IMR-90 (cell line): ENCODE data around the gene WNT16. TPM values are rescaled to one million over a fixed set of nuclear protein-coding genes. Genes with fewer than 3 reads are reported as not detected.
"Not testable (repeated sequence)": the region's sequence is repeated elsewhere in the genome, so short reads cannot be mapped to it uniquely, and the experiment has no call there.

Experiments used
- ATAC-seq: fragments of 200-7000 bp; cut with Tn5 transposase; 2 replicates; pipeline ENCODE4 v1.9.1; 2020; ENCODE audit warnings: low read depth, mild to moderate bottlenecking, moderate library complexity
- BruUV-seq: library from RNA; stranded (reverse); fragments of 400-500 nt; replicated peaks from 2 replicates; lab custom pipeline; 2021; lab: Mats Ljungman, UMichigan
- CTCF ChIA-PET: fragments of 300-600 bp; formaldehyde crosslinking; extraction: SDS; loops from one replicate; lab custom pipeline; 2021; ENCODE audit warnings: antibody characterized with exemption; lab: Yijun Ruan, JAX
- POLR2A ChIA-PET: fragments of 300-600 bp; sonication (Branson Sonifier 250); formaldehyde crosslinking; loops from one replicate; lab custom pipeline; 2022; ENCODE audit warnings: antibody characterized with exemption; ENCODE audit not compliant: unreplicated experiment; lab: Charles Lee
- DNase-seq: peaks from one replicate; pipeline ENCODE4 v3.0.0; 2013
- H2AFZ ChIP-seq: replicated peaks from 2 replicates; pipeline ENCODE3; 2013; ENCODE audit warnings: low read length, mild to moderate bottlenecking; ENCODE audit not compliant: poor library complexity
- H2AK5ac ChIP-seq: 2 replicates; pipeline ENCODE4 v1.6.1; 2013; ENCODE audit warnings: low read depth, low read length, inconsistent platforms
- H2AK9ac ChIP-seq: replicated peaks from 2 replicates; pipeline ENCODE3; 2013; ENCODE audit warnings: mild to moderate bottlenecking, low read depth, low read length, moderate library complexity; ENCODE audit not compliant: poor library complexity
- H2BK120ac ChIP-seq: 2 replicates; pipeline ENCODE4 v1.6.1; 2013; ENCODE audit warnings: low read depth, low read length, inconsistent platforms
- H2BK15ac ChIP-seq: 3 replicates; pipeline ENCODE4 v1.6.1; 2013; ENCODE audit warnings: low read depth, low read length, inconsistent platforms
- H2BK20ac ChIP-seq: 2 replicates; pipeline ENCODE4 v1.6.1; 2013; ENCODE audit warnings: low read depth, mild to moderate bottlenecking, inconsistent platforms, low read length, moderate library complexity
- H2BK5ac ChIP-seq: 2 replicates; pipeline ENCODE4 v1.6.1; 2013; ENCODE audit warnings: mild to moderate bottlenecking, low read depth, low read length, inconsistent platforms; ENCODE audit not compliant: poor library complexity, severe bottlenecking
- H3K14ac ChIP-seq: replicated peaks from 2 replicates; pipeline ENCODE4 v1.6.1; 2013; ENCODE audit warnings: low read depth, low read length, inconsistent platforms
- H3K18ac ChIP-seq: 2 replicates; pipeline ENCODE4 v1.6.1; 2013; ENCODE audit warnings: low read depth, low read length, control low read depth
- H3K23ac ChIP-seq: 2 replicates; pipeline ENCODE4 v1.6.1; 2013; ENCODE audit warnings: low read depth, low read length, inconsistent platforms
- H3K27ac ChIP-seq: 2 replicates; pipeline ENCODE4 v1.5.1; 2013; ENCODE audit warnings: mild to moderate bottlenecking, control low read depth, low read length; ENCODE audit not compliant: insufficient read depth
- H3K27me3 ChIP-seq: 2 replicates; pipeline ENCODE4 v1.6.1; 2013; ENCODE audit warnings: low read length; ENCODE audit not compliant: control insufficient read depth, insufficient read depth
- H3K36me3 ChIP-seq: 2 replicates; pipeline ENCODE4 v1.6.1; 2013; ENCODE audit warnings: low read length, mixed read lengths; ENCODE audit not compliant: control insufficient read depth, insufficient read depth
- H3K4ac ChIP-seq: 2 replicates; pipeline ENCODE4 v1.6.1; 2013; ENCODE audit warnings: low read depth, low read length, inconsistent platforms
- H3K4me1 ChIP-seq: 2 replicates; pipeline ENCODE4 v1.6.1; 2013; ENCODE audit warnings: low read length, mixed read lengths; ENCODE audit not compliant: control insufficient read depth, insufficient read depth
- H3K4me2 ChIP-seq: 2 replicates; pipeline ENCODE4 v1.6.1; 2013; ENCODE audit warnings: low read depth, mild to moderate bottlenecking, control low read depth, low read length, moderate library complexity
- H3K4me3 ChIP-seq: 2 replicates; pipeline ENCODE4 v1.5.1; 2013; ENCODE audit warnings: low read depth, mild to moderate bottlenecking, control low read depth, low read length, moderate library complexity; ENCODE audit not compliant: insufficient read depth
- H3K56ac ChIP-seq: 2 replicates; pipeline ENCODE4 v1.6.1; 2013; ENCODE audit warnings: low read length, inconsistent platforms; ENCODE audit not compliant: insufficient read depth; ENCODE audit errors: extremely low read depth
- H3K79me1 ChIP-seq, 2 experiments: 2 replicates each; pipeline ENCODE4 v1.6.1; 2013; ENCODE audit warnings: low read length in 2 of 2, inconsistent platforms in 1 of 2, low read depth in 1 of 2
- H3K9ac ChIP-seq: 2 replicates; pipeline ENCODE4 v1.6.1; 2013; ENCODE audit warnings: low read depth, low read length, control low read depth
- H3K9me1 ChIP-seq: 2 replicates; pipeline ENCODE4 v1.6.1; 2013; ENCODE audit warnings: low read length, inconsistent platforms; ENCODE audit not compliant: insufficient read depth
- H3K9me3 ChIP-seq: 2 replicates; pipeline ENCODE4 v1.6.1; 2013; ENCODE audit warnings: low read length; ENCODE audit not compliant: control insufficient read depth, insufficient read depth
- H4K20me1 ChIP-seq: 2 replicates; pipeline ENCODE4 v1.6.1; 2013; ENCODE audit warnings: low read length, inconsistent platforms; ENCODE audit not compliant: insufficient read depth
- H4K5ac ChIP-seq: 2 replicates; pipeline ENCODE4 v1.6.1; 2013; ENCODE audit warnings: mild to moderate bottlenecking, low read depth, low read length, control low read depth
- H4K8ac ChIP-seq, 2 experiments: 2 replicates each; pipeline ENCODE4 v1.6.1; 2013; ENCODE audit warnings: low read depth in 2 of 2, low read length in 2 of 2, control low read depth in 1 of 2, inconsistent platforms in 1 of 2
- H4K91ac ChIP-seq: 2 replicates; pipeline ENCODE4 v1.6.1; 2013; ENCODE audit warnings: low read depth, low read length, inconsistent platforms; ENCODE audit not compliant: insufficient read depth
- BHLHE40 ChIP-seq: fragments of 150-350 bp; IDR thresholded peaks from 2 replicates; pipeline ENCODE4 v1.6.1; 2016; ENCODE audit warnings: mild to moderate bottlenecking, low read depth, low read length
- CTCF ChIP-seq: conservative IDR thresholded peaks from 2 replicates; pipeline ENCODE4 v1.5.1; 2012; ENCODE audit warnings: mild to moderate bottlenecking, low read depth, low read length, improper control_type of control experiment
- WGBS, 2 experiments: methylation state at CpG; one replicate each; pipeline versions ENCODE4 v1.1.5 to v1.1.7; 2013; ENCODE audit warnings: missing lambda C conversion rate in 2 of 2; ENCODE audit not compliant: insufficient read length in 1 of 2; ENCODE audit errors: extremely low coverage in 2 of 2; 5-methylcytosine and 5-hydroxymethylcytosine counted together
- dilution Hi-C: fragments of 300-500 bp; cut with HindIII; formaldehyde crosslinking; loops from one replicate; pipeline ENCODE4 v1.14.3; 2018; ENCODE audit warnings: low sequenced_read_pairs; ENCODE audit not compliant: unreplicated experiment
- in situ Hi-C: fragments of 300-500 bp; cut with MboI; formaldehyde crosslinking; loops from 3 replicates; pipeline ENCODE4 v1.14.3; 2019; ENCODE audit warnings: low sequenced_read_pairs, inconsistent platforms, mixed read lengths
- intact Hi-C: fragments of 100-400 bp; cut with micrococcal nuclease; formaldehyde crosslinking; loops from 2 replicates; pipeline ENCODE4 v1.10.0; 2022
- polyA plus RNA-seq, 3 experiments: library from polyadenylated mRNA; depleted of rRNA; stranded (reverse); fragments of >200 nt; gene quantifications; 2 replicates each; pipeline ENCODE4 v1.2.3, GENCODE V29; 2012; ENCODE audit warnings: low replicate concordance in 1 of 3
- total RNA-seq: library from RNA; depleted of rRNA; stranded (reverse); fragments of >200 nt; gene quantifications from 2 replicates; pipeline ENCODE4 v1.2.3, GENCODE V29; 2012

WNT16 gene
- total and polyA plus RNA-seq, 2 of the 4 experiments (the other 2 are of a cell fraction): 0.68 to 1.1 TPM

GRCh38 chr7:121313793-121314676 lies 14.8 kb upstream of the WNT16 start (continued):
- TF ChIP-seq CTCF: no peak
- TF ChIP-seq BHLHE40: no peak

GRCh38 chr7:121315170-121315569 lies 13.6 kb upstream of the WNT16 start:
- H4K91ac ChIP-seq, H3K27me3 ChIP-seq, intact Hi-C loops, H3K4ac ChIP-seq, H2AK5ac ChIP-seq, H2BK5ac ChIP-seq, H2AK9ac ChIP-seq, H3K18ac ChIP-seq, ATAC-seq, H2BK120ac ChIP-seq, BruUV-seq, H4K8ac ChIP-seq, H3K56ac ChIP-seq, H3K36me3 ChIP-seq, H2AFZ ChIP-seq, H4K20me1 ChIP-seq, H3K14ac ChIP-seq, H3K9ac ChIP-seq, H2BK20ac ChIP-seq, H4K5ac ChIP-seq, H3K9me1 ChIP-seq, dilution Hi-C loops, H2BK15ac ChIP-seq, DNase-seq, H3K27ac ChIP-seq, H3K79me1 ChIP-seq, in situ Hi-C loops, H3K4me1 ChIP-seq, H3K9me3 ChIP-seq, H3K4me3 ChIP-seq, H3K4me2 ChIP-seq, H3K23ac ChIP-seq, POLR2A ChIA-PET: not testable (repeated sequence)
- WGBS, 2 experiments: no CpG with 5 or more reads among the region's 3 CpGs
- CTCF ChIA-PET: interaction anchor here (1.0 kb wide), 1 partner anchor 12 kb away, joined by 3 read pairs; no protein-coding TSS in a partner anchor
